ENCODE measurements around the gene NBPF8.
"Not testable (repeated sequence)": the region's sequence is repeated elsewhere in the genome, so short reads cannot be mapped to it uniquely, and the experiment has no call there.

GRCh38 chr1:120391365-120391764 is 23.5 kb upstream of the NBPF8 start:
- TF ChIP-seq, protein P1, sequence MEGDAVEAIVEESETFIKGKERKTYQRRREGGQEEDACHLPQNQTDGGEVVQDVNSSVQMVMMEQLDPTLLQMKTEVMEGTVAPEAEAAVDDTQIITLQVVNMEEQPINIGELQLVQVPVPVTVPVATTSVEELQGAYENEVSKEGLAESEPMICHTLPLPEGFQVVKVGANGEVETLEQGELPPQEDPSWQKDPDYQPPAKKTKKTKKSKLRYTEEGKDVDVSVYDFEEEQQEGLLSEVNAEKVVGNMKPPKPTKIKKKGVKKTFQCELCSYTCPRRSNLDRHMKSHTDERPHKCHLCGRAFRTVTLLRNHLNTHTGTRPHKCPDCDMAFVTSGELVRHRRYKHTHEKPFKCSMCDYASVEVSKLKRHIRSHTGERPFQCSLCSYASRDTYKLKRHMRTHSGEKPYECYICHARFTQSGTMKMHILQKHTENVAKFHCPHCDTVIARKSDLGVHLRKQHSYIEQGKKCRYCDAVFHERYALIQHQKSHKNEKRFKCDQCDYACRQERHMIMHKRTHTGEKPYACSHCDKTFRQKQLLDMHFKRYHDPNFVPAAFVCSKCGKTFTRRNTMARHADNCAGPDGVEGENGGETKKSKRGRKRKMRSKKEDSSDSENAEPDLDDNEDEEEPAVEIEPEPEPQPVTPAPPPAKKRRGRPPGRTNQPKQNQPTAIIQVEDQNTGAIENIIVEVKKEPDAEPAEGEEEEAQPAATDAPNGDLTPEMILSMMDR (IDR thresholded peaks at IDR 0.05; ENCODE audit: low read length), result not testable (repeated sequence)
- TF ChIP-seq EZH2 (IDR thresholded peaks at IDR 0.05; ENCODE audit: borderline replicate concordance, low read length), result not testable (repeated sequence)

All from OCI-LY1 (cell line).